ENCODE measurements around the gene FUBP3. TPM values are rescaled to one million over a fixed set of nuclear protein-coding genes. Genes with fewer than 3 reads are reported as not detected.

Gene FUBP3
- total RNA-seq, 1 donor: 37.6 TPM

- no peak overlapping the region for H3K4me3 ChIP-seq (ENCODE audit: low read depth, low read length)
- no peak for DNase-seq (ENCODE audit: low read depth)
- TF ChIP-seq CTCF (IDR thresholded peaks at IDR 0.05; ENCODE audit: insufficient read depth, low read length): no peak
These were observed 59.1 kb downstream of the FUBP3 start for GRCh38 chr9:130638284-130639123.

GRCh38 chr9:130639124-130639765 is 59.9 kb downstream of the FUBP3 start:
- DNase-seq (ENCODE audit: low read depth): no peak
- no peak overlapping the region for H3K4me3 ChIP-seq (ENCODE audit: low read depth, low read length)
- TF ChIP-seq CTCF (IDR thresholded peaks at IDR 0.05; ENCODE audit: insufficient read depth, low read length): no peak

- no peak for TF ChIP-seq CTCF (IDR thresholded peaks at IDR 0.05; ENCODE audit: insufficient read depth, low read length)
- H3K4me3 ChIP-seq (ENCODE audit: low read depth, low read length): no peak overlapping the region
- DNase-seq (ENCODE audit: low read depth): no peak
These were observed 60.6 kb downstream of the FUBP3 start for GRCh38 chr9:130639866-130640555.

- no peak for TF ChIP-seq CTCF (IDR thresholded peaks at IDR 0.05; ENCODE audit: insufficient read depth, low read length)
- DNase-seq (ENCODE audit: low read depth): no peak
- H3K4me3 ChIP-seq (ENCODE audit: low read depth, low read length): no peak overlapping the region
These were observed 61.3 kb downstream of the FUBP3 start for GRCh38 chr9:130640681-130641080.

- no peak for DNase-seq (ENCODE audit: low read depth)
- TF ChIP-seq CTCF (IDR thresholded peaks at IDR 0.05; ENCODE audit: insufficient read depth, low read length): no peak
- no peak overlapping the region for H3K4me3 ChIP-seq (ENCODE audit: low read depth, low read length)
These were observed 63.5 kb downstream of the FUBP3 start for GRCh38 chr9:130642926-130643325.

- TF ChIP-seq CTCF (IDR thresholded peaks at IDR 0.05; ENCODE audit: insufficient read depth, low read length): no peak
These were observed 71.8 kb downstream of the FUBP3 start for GRCh38 chr9:130651221-130651620.

More at GRCh38 chr9:130651221-130651620, 71.8 kb downstream of the FUBP3 start:
- no peak for DNase-seq (ENCODE audit: low read depth)
- no peak overlapping the region for H3K4me3 ChIP-seq (ENCODE audit: low read depth, low read length)
